CD4-positive, alpha-beta T cell (primary cell): Measurements from ENCODE around the gene CDK17. TPM values are rescaled to one million over a fixed set of nuclear protein-coding genes. Genes with fewer than 3 reads are reported as not detected.

Experiments
- ATAC-seq: fragments of 200-7000 bp; cut with Tn5 transposase; one replicate; pipeline ENCODE4 v1.10.0; 2022; ENCODE audit warnings: mild to moderate bottlenecking; ENCODE audit not compliant: poor library complexity
- CTCF ChIA-PET: fragments of 350-600 bp; sonication (Branson Sonifier 250); formaldehyde crosslinking; loops from one replicate; lab custom pipeline; 2021; ENCODE audit warnings: antibody characterized with exemption, inconsistent platforms; lab: Charles Lee
- POLR2A ChIA-PET: fragments of 350-600 bp; sonication (Branson Sonifier 250); formaldehyde crosslinking; loops from one replicate; lab custom pipeline; 2021; ENCODE audit warnings: antibody characterized with exemption, inconsistent platforms; lab: Charles Lee
- DNase-seq, 14 experiments: peaks; one replicate each; pipeline ENCODE4 v3.0.0-alpha.2; 2013 to 2020; ENCODE audit warnings: mixed read lengths in 2 of 14
- H3K27ac ChIP-seq, 2 donors: one replicate each; pipeline versions ENCODE4 v1.5.1 to v1.7.0; 2013; ENCODE audit warnings: low read length in 2 of 2, low read depth in 1 of 2, mild to moderate bottlenecking in 1 of 2
- H3K27me3 ChIP-seq, 2 experiments: 1 replicate in 1 of 2; 2 replicates in 1 of 2; pipeline versions ENCODE4 v1.6.1 to v1.7.0; 2013; ENCODE audit warnings: low read length in 2 of 2, control low read depth in 1 of 2, mild to moderate bottlenecking in 1 of 2, moderate library complexity in 1 of 2; ENCODE audit not compliant: insufficient read depth in 2 of 2, control insufficient read depth in 1 of 2
- H3K36me3 ChIP-seq: one replicate; pipeline ENCODE4 v1.6.1; 2013; ENCODE audit warnings: low read length, control low read depth; ENCODE audit not compliant: insufficient read depth
- H3K4me1 ChIP-seq: one replicate; pipeline ENCODE4 v1.6.1; 2013; ENCODE audit warnings: low read length, control low read depth; ENCODE audit not compliant: insufficient read depth
- H3K4me3 ChIP-seq: one replicate; pipeline ENCODE4 v1.5.1; 2013; ENCODE audit warnings: mild to moderate bottlenecking, low read length, moderate library complexity
- H3K9me3 ChIP-seq, 2 experiments: 1 replicate in 1 of 2; 2 replicates in 1 of 2; pipeline versions ENCODE4 v1.6.1 to v1.7.0; 2013; ENCODE audit warnings: low read length in 2 of 2, mild to moderate bottlenecking in 2 of 2, control low read depth in 1 of 2, moderate library complexity in 1 of 2; ENCODE audit not compliant: control insufficient read depth in 1 of 2, insufficient read depth in 1 of 2
- H3K27ac Mint-ChIP-seq: one replicate; pipeline ENCODE4 v1.8.0; 2020; ENCODE audit warnings: mixed read lengths
- H3K27me3 Mint-ChIP-seq: one replicate; pipeline ENCODE4 v1.8.0; 2021; ENCODE audit warnings: mixed read lengths
- H3K36me3 Mint-ChIP-seq: one replicate; pipeline ENCODE4 v1.8.0; 2021; ENCODE audit warnings: low read depth, mixed read lengths
- H3K4me1 Mint-ChIP-seq: one replicate; pipeline ENCODE4 v1.8.0; 2021; ENCODE audit warnings: low read depth, mixed read lengths
- H3K4me3 Mint-ChIP-seq: one replicate; pipeline ENCODE4 v1.8.0; 2020; ENCODE audit warnings: mild to moderate bottlenecking, mixed read lengths
- H3K9me3 Mint-ChIP-seq: one replicate; pipeline ENCODE4 v1.8.0; 2020; ENCODE audit warnings: mixed read lengths
- intact Hi-C, 2 experiments: fragments of 100-400 bp; cut with DNase I in 1 of 2; cut with micrococcal nuclease in 1 of 2; formaldehyde crosslinking; loops; one replicate each; pipeline versions ENCODE4 v1.15.1 to v1.9.0; 2023 to 2025; cut with DNase I, micrococcal nuclease
- total RNA-seq, 174 experiments: library from RNA in 2 of 174; stranded (reverse) in 2 of 174; gene quantifications; one replicate each; pipeline ENCODE4 v1.2.3 and lab custom pipeline; 2021 to 2026
- TF ChIP-seq, protein P1 (sequence below): fragments of 200-600 bp; IDR thresholded peaks from one replicate; pipeline ENCODE4 v1.8.0; 2022; ENCODE audit warnings: antibody characterized with exemption, mild to moderate bottlenecking

The CDK17 gene
- total RNA-seq, 2 experiments from 2014 or later = 112 to 113 TPM

DNA sequence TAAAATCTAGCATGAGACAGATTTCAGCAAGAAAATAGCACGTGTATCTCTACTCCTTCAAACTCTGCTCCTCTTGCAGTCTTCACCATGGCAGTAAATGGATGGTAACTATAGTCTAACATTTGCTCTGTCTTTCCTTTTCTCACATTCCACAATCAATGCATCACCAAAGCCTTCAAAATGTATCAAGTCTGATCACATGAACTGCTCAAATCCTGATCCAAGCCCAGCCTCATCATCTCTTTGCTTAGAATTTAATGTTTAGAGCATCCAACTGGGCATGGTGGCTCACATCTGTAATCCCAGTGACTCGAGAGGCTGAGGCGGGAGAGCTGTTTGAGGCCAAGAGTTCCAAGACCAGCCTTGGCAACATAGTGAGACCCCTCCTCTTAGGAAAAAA lies 45.9 kb downstream of the CDK17 start:
- ATAC-seq (no peak), DNase-seq (no peak)
- no peaks in the 10 kb centered on the region for H3K36me3 ChIP-seq
- TF ChIP-seq, protein P1, sequence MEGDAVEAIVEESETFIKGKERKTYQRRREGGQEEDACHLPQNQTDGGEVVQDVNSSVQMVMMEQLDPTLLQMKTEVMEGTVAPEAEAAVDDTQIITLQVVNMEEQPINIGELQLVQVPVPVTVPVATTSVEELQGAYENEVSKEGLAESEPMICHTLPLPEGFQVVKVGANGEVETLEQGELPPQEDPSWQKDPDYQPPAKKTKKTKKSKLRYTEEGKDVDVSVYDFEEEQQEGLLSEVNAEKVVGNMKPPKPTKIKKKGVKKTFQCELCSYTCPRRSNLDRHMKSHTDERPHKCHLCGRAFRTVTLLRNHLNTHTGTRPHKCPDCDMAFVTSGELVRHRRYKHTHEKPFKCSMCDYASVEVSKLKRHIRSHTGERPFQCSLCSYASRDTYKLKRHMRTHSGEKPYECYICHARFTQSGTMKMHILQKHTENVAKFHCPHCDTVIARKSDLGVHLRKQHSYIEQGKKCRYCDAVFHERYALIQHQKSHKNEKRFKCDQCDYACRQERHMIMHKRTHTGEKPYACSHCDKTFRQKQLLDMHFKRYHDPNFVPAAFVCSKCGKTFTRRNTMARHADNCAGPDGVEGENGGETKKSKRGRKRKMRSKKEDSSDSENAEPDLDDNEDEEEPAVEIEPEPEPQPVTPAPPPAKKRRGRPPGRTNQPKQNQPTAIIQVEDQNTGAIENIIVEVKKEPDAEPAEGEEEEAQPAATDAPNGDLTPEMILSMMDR = no peak
- peaks cover 27% of the 10 kb centered on the region for H3K4me1 ChIP-seq
- CTCF ChIA-PET = no interaction called here
- H3K4me3 Mint-ChIP-seq = no peak overlapping the region
- H3K27me3 Mint-ChIP-seq = no peaks in the 10 kb centered on the region
- H3K4me1 Mint-ChIP-seq = peaks cover 84% of the 10 kb centered on the region
- H3K27me3 ChIP-seq = no peaks in the 10 kb centered on the region
- intact Hi-C loops = loop anchor here in 1 of 2 experiments (10.0 kb wide), 1 partner anchor 50 kb away; no protein-coding TSS in a partner anchor
- peak overlapping the region; percentile 10 for H3K27ac Mint-ChIP-seq
- no peak overlapping the region for H3K4me3 ChIP-seq
- H3K36me3 Mint-ChIP-seq = no peaks in the 10 kb centered on the region
- H3K9me3 Mint-ChIP-seq = no peaks in the 10 kb centered on the region
- POLR2A ChIA-PET = no interaction called here
- no peak overlapping the region for H3K27ac ChIP-seq
- no peaks in the 10 kb centered on the region for H3K9me3 ChIP-seq

DNA sequence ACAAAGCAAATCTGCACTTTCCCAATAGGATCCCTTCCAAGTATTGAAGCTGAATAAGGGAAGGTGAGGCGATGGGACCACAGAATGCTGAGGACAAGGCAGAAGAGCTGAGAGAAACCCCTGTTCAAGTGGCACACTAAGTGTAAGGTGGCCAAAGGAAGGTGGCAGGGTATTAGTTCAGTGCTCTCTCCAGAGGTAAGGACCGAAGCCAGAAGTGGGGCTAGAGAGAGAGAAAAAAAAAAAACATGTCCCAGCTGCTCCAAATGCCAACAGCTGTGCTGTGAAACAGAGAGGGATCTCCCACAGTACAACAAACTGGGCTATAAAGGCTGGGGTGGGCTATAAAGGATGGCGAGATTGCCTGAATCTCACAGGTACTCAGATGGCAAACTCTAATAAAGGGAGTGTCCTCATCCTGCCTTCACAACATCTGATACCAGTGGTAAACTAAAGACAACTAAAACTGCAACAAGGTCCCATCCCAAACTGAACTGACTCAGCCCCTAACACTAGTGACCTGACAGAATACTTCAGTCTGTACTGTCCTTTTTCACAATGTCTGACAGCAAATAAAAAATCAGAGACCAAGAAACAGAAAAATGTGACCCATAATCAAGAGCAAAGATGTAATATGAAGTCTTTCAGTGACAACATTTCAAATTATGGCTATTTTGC lies 47.9 kb downstream of the CDK17 start:
- H3K4me1 Mint-ChIP-seq = peaks cover 89% of the 10 kb centered on the region
- H3K36me3 Mint-ChIP-seq = peaks cover under 1% of the 10 kb centered on the region
- no peaks in the 10 kb centered on the region for H3K9me3 Mint-ChIP-seq
- Histone ChIP-seq H3K36me3 (no peaks in the 10 kb centered on the region), H3K4me3 (no peak overlapping the region), H3K27me3 (no peaks in the 10 kb centered on the region), H3K9me3 (no peaks in the 10 kb centered on the region), H3K4me1 (peaks cover 34% of the 10 kb centered on the region), H3K27ac (no peak overlapping the region)
- TF ChIP-seq, protein P1 = no peak
- H3K27ac Mint-ChIP-seq = peak overlapping the region; percentile 34
- ChIA-PET CTCF (interaction anchor here (1.0 to 1.3 kb wide), 2 partner anchors 16 to 47 kb away, joined by 3 read pairs; no protein-coding TSS in a partner anchor), POLR2A (interaction anchor here (1.0 to 1.4 kb wide), 3 partner anchors 17 to 47 kb away, joined by 3 to 4 read pairs (median 4); no protein-coding TSS in a partner anchor)
- H3K27me3 Mint-ChIP-seq = no peaks in the 10 kb centered on the region
- intact Hi-C loops = loop anchor here in 1 of 2 experiments (1.0 to 10.0 kb wide), 2 partner anchors 9 to 47 kb away; no protein-coding TSS in a partner anchor
- no peak overlapping the region for H3K4me3 Mint-ChIP-seq
- DNase-seq (no peak), ATAC-seq (no peak)

DNA sequence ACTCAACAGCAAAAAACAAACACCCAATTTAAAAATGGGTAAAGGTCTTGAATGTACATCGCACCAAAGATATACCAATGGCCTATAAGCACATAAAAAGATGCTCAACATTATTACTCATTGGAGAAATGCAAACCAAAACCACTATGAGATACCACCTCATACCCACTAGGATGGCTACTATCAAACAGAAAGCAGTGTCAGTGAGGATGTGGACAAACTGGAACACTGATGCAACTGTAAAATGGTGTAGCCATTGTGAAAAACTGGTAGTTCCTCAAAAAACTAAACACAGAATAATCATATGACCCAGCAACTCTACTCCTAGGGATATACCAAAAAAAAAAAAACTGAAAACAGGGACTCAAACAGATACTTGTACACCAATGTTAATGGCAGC lies 49.3 kb downstream of the CDK17 start:
- H3K9me3 Mint-ChIP-seq = no peaks in the 10 kb centered on the region
- H3K36me3 Mint-ChIP-seq = peaks cover 8% of the 10 kb centered on the region
- no peaks in the 10 kb centered on the region for H3K27me3 ChIP-seq
- no peaks in the 10 kb centered on the region for H3K27me3 Mint-ChIP-seq
- no peaks in the 10 kb centered on the region for H3K36me3 ChIP-seq
- POLR2A ChIA-PET = interaction anchor here (1.0 to 1.6 kb wide), 4 partner anchors 16 to 49 kb away, joined by 3 to 7 read pairs (median 4); partner anchors contain the start of gene CDK17
- ATAC-seq (peak; percentile 18), DNase-seq (peak in 3 of 14 experiments; percentile 27 to 33 (median 32))
- peaks cover 29% of the 10 kb centered on the region for H3K4me1 ChIP-seq
- H3K27ac Mint-ChIP-seq = peak overlapping the region; percentile 28
- peaks cover 0 to 4% of the 10 kb centered on the region in 2 experiments for H3K9me3 ChIP-seq
- intact Hi-C loops = loop anchor here in 1 of 2 experiments (10.0 kb wide), 1 partner anchor 46 kb away; no protein-coding TSS in a partner anchor
- TF ChIP-seq, protein P1 = no peak
- H3K27ac ChIP-seq = no peak overlapping the region
- H3K4me1 Mint-ChIP-seq = peaks cover 88% of the 10 kb centered on the region
- CTCF ChIA-PET = no interaction called here
- H3K4me3 Mint-ChIP-seq = peak overlapping the region; percentile 42
- H3K4me3 ChIP-seq = no peak overlapping the region
